Neural progenitor cell (in vitro differentiated cells): Measurements from ENCODE around the gene ICA1L.

ENCODE experiments used
- CTCF ChIP-seq: fragments of 200-600 bp; sonication (generic); IDR thresholded peaks from 2 replicates; pipeline ENCODE4 v1.5.1; 2017; ENCODE audit warnings: antibody characterized with exemption, mild to moderate bottlenecking
- EZH2 ChIP-seq: fragments of 200-600 bp; sonication (generic); IDR thresholded peaks from 2 replicates; pipeline ENCODE4 v1.6.1; 2017; ENCODE audit warnings: antibody characterized with exemption, mild to moderate bottlenecking, moderate library complexity
- EZH2phosphoT487 ChIP-seq: fragments of 200-600 bp; sonication (generic); IDR thresholded peaks from 2 replicates; pipeline ENCODE4 v1.6.1; 2017; ENCODE audit warnings: antibody characterized with exemption

- TF ChIP-seq EZH2phosphoT487: no peak
- no peak for TF ChIP-seq CTCF
- no peak for TF ChIP-seq EZH2
Observed at GRCh38 chr2:202909394-202910192, 38.0 kb upstream of the ICA1L start.
